VCaP (cell line): ENCODE data around the gene RYR3.

Source experiments
- H3K27ac ChIP-seq: fragments of 450-650 bp; 2 replicates; pipeline ENCODE4 v1.5.1; 2017
- CTCF ChIP-seq: fragments of 450-650 bp; conservative IDR thresholded peaks from 2 replicates; pipeline ENCODE4 v1.5.1; 2017; ENCODE audit warnings: mild to moderate bottlenecking, moderate library complexity

The RYR3 gene

GRCh38 chr15:33283576-33283975, 27.2 kb upstream of the RYR3 start:
- no peak overlapping the region for H3K27ac ChIP-seq
- TF ChIP-seq CTCF = no peak

- TF ChIP-seq CTCF = no peak
- H3K27ac ChIP-seq = no peak overlapping the region
Measured at GRCh38 chr15:33284336-33284735, 26.4 kb upstream of the RYR3 start.

GRCh38 chr15:33292717-33293307, 18.0 kb upstream of the RYR3 start:
- peak; percentile 83 for TF ChIP-seq CTCF
- no peak overlapping the region for H3K27ac ChIP-seq

- H3K27ac ChIP-seq = peak overlapping the region; percentile 67
Measured at GRCh38 chr15:33293713-33294334, 16.9 kb upstream of the RYR3 start.

GRCh38 chr15:33296050-33296449, 14.7 kb upstream of the RYR3 start:
- TF ChIP-seq CTCF = no peak
- H3K27ac ChIP-seq = no peak overlapping the region

More at GRCh38 chr15:33293713-33294334, 16.9 kb upstream of the RYR3 start:
- no peak for TF ChIP-seq CTCF

GRCh38 chr15:33296856-33297255, 13.9 kb upstream of the RYR3 start:
- H3K27ac ChIP-seq = no peak overlapping the region

GRCh38 chr15:33298631-33299030, 12.1 kb upstream of the RYR3 start:
- TF ChIP-seq CTCF = no peak
- no peak overlapping the region for H3K27ac ChIP-seq

More at GRCh38 chr15:33296856-33297255, 13.9 kb upstream of the RYR3 start:
- TF ChIP-seq CTCF = no peak
